Fibroblast of skin of left biceps (primary cell): Measurements from ENCODE around the gene STXBP4.

Experiments
- DNase-seq, 2 experiments: peaks; one replicate each; pipeline ENCODE4 v3.0.0-alpha.2; 2013; ENCODE audit warnings: low read depth in 2 of 2

Gene STXBP4

GRCh38 chr17:55171634-55172328 lies 203.2 kb downstream of the STXBP4 start:
- no peak for DNase-seq

- no peak for DNase-seq
These were observed 204.0 kb downstream of the STXBP4 start for GRCh38 chr17:55172612-55173011.

DNA sequence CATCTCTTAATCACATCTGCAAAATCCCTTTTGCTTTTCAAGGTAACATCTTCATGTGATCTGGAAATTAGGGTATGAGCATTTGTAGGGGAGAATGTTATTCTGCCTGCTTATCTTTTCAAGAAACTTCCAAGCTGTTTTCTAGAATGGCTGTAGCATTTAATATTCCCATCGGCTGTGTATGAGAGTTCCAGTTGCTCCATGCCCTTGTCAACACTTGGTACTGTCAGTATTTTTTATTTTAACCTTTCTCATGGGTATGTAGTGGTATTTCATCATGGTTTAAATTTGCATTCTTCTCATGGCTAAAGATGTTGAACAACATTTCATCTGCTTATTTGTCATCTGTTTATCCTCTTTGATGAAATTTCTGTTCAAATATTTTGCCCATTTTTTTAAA lies 205.6 kb downstream of the STXBP4 start:
- DNase-seq = no peak

- no peak for DNase-seq
These were observed 207.3 kb downstream of the STXBP4 start for GRCh38 chr17:55175788-55176427.

DNA sequence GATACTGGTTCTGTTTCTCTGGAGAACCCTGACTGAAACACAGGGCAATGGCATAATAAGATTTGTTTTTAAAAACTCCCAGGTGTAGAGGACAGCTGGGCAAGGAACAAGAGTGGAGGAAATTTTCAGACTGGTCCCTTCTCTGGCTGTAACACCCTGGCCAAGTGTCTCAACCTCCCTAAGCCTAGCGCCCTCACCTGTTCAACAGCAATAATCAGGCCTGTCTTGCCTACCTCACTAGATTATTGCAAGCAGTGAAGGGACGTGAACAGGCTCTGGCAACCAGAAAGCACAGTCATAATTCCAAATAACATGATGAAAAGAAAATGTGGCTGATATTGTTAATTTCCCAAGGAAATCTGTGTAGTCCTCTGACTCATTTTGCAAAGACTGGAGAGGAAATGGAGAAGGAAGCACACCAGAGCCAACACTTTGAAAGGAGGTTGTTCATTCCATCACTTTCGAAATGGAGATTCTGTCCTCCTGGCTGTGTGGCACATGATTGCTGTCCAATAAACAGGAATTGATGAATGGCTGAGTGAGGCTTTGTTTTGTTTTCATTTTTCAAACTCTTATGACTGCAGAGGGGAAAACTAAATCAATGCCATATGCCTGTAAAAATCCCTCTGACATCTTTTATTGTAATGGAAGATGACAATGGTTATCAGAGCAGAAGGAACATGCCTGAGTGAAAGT lies 208.7 kb downstream of the STXBP4 start:
- DNase-seq = peak; percentile 19 to 30

- DNase-seq = peak in 1 of 2 experiments; percentile 13
These were observed 209.3 kb downstream of the STXBP4 start for GRCh38 chr17:55177855-55178217.

DNA sequence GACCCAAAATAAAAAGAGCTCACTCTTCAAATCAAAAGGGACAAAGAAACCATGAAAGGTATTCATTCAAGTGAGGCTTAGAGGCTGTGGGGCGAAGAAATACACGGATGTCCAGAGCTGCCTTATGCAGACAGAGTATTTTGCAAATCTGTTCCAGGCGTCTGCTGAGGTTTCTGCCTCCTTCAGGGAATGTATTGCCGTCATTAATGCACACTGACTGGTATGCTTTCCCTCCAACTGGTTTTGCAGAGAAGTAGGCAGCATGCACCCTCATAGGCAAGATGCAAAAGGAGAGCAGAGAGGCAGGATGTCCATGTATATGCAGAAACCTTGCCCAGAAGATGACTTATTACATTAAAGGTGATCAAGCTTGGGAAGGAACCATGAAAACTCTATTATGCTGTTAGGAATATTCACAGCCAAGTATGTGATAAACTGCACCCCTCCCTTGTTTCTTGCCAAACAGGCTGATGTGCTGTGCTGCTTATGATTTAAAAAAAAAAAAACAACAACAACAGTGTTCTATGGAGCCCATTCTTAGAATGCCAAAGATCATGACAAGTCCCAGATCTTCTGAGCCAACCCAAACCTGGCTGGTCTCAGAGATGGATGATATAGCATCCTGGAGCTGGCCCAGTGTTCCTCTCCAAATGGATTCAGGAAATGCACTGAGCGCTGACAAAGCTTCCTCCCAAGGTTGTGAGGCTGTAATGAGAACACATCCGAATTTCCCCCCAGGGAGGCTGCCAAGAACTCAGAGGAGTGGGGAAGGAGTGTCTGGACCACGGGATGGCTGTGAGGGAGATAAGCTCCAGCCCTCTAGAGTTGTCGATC lies 218.6 kb downstream of the STXBP4 start:
- DNase-seq = no peak

DNA sequence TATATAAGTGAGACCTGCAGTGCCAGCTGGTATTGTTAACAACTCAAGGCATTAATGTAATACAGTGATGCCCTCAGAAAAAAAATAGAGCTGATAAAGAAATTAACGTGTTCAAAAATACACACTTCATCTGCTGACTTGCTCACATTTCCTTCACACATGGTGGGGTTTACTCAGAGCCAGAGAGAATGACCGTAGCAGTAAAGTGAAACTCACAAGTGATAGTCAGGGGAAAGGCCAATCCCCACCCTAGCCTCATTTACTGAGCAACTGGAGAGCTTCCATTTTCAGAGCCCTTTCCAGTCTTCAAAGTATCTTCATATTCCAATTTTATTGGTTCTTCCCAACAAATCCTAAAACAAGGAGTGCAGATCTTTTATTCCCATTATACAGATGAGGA lies 222.2 kb downstream of the STXBP4 start:
- no peak for DNase-seq

- DNase-seq = no peak
These were observed 230.3 kb downstream of the STXBP4 start for GRCh38 chr17:55198690-55199370.

DNA sequence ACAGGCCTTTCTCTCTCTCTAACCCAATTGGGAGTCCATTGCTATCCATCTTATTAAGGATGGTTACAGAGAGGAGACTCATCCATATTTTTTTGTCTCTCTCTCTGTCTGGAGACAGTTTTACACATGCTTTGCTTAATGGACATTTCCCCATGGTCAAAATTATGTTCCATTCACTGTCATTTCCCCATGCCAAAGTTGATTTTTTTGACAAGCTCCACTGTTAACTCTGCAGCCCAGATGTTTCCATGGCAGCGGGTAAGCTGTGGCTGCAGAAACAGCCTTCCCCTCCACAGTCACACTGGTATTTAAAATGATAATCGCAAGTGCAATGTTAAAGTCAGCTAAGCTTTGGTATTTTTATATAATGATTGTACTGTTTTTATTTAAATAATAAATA lies 232.3 kb downstream of the STXBP4 start:
- DNase-seq = no peak

GRCh38 chr17:55201308-55201932 lies 232.9 kb downstream of the STXBP4 start:
- no peak for DNase-seq

DNA sequence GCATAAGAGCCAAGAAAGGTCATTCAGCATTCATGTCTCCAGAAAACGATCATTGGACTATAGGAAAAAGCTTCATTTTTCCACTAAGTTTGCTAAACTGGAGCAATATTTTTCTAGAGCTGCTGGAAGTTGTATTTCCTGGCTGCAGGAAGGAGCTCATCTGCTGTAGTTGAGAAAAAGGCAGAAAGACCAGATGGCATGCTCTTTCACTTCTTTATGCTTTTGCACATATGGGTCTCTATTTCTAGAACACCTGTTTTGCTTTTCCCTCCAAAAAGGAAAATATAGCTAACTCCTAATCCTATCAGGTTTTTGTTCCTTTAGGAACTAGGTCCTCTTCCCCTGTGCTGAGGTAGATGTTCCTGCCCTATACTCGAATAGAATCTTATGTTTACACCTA lies 234.3 kb downstream of the STXBP4 start:
- no peak for DNase-seq

DNA sequence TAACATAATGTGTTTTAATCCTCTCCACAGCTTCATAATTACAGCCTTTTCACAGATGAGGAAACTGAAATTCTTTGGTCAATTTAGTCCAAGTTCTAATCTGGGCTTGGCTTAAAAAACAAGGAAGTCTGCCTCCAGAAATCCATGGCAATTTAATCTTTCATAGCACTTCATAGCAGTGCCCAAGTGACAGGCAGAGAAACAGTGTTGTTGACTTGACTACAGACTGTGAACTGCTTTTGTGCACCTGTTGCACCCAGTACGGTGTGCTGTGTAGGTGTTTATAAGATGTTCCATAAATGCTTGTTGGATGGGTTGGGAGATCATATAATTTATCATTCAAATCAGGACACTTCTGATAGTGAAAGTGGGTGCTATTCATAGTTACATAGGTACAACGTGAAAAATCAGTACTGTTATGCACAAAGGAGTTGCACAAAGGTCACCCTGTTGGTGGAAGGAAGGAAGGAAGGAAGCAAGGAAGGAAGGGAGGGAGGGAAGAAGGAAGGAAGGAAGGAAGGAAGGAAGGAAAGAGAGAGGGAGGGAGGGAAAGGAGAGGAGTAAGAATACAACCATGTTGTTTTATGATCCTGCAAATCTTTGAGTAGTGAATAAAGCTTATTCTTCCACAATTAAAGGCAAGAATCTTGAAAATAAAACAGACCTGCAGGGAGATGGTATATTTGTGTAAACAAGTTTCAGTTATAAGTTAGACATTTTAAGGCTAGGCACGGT lies 239.7 kb downstream of the STXBP4 start:
- no peak for DNase-seq

DNA sequence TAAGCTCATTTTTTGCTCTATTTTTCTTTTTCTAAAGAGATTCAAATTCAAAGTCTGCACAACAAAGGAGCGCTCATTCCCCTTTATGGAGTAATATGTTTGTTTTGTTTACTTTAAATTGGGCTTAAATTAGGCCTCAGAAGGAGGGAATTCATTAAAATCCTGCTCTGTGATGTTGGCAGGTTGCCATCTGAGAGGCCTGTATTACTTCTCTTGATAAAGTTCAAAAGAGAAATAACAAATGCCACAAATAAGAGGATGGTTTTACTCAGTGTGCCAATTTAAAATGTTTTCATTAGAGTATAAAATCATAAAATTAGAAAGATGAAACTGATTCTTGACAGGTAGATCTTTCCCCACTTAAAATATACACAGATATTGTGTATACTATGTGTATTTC lies 241.7 kb downstream of the STXBP4 start:
- DNase-seq = no peak

GRCh38 chr17:55212880-55213279 lies 244.3 kb downstream of the STXBP4 start:
- DNase-seq = no peak

GRCh38 chr17:55215711-55216110 lies 247.1 kb downstream of the STXBP4 start:
- DNase-seq = no peak

DNA sequence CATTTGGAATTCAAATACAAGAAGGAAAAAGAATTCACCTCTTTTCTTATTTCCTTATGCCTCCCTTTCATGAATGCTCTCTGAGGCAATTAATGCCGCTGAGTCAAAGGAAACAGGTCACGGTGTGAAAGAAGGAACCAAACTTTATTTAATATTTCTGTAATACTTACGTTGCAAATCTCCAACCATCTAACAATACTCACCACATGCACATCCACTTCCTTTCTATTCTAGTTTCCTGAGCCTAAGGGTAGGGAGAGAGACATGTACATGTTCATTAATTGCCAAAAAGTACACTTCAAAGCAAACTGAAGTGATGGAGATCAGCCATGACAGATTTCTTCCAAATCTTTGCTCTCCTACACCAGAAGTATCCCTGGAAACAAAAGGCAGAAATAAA lies 248.3 kb downstream of the STXBP4 start:
- DNase-seq = no peak

DNA sequence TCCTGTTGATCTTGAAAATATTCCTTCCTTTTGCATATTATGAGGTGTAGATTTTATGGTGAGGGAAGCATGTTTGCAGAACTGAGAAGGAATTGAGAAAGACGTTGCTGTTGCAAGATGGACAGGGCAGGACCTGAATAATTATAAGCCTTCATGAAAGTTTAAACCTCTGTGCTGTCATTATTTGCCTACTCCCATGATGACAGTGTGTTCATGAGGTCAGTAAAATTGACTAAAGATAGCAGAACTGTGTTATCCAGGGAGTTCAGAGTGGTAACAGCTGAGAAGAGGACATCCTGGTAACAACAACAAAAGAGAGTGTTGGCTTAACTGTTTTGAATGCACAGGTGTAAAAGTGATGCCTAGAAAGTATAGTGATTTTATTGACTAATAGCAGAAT lies 250.9 kb downstream of the STXBP4 start:
- DNase-seq = no peak

- no peak for DNase-seq
These were observed 251.4 kb downstream of the STXBP4 start for GRCh38 chr17:55219934-55220333.
